Measurements from ENCODE around the gene IQCH. TPM values are rescaled to one million over a fixed set of nuclear protein-coding genes. Genes with fewer than 3 reads are reported as not detected.
A peak's percentile ranks its signal among the peaks of the same experiment; 100 is the strongest.

IQCH gene
- total RNA-seq, 1 experiment from 2014 or later, result 1.9 TPM

DNA sequence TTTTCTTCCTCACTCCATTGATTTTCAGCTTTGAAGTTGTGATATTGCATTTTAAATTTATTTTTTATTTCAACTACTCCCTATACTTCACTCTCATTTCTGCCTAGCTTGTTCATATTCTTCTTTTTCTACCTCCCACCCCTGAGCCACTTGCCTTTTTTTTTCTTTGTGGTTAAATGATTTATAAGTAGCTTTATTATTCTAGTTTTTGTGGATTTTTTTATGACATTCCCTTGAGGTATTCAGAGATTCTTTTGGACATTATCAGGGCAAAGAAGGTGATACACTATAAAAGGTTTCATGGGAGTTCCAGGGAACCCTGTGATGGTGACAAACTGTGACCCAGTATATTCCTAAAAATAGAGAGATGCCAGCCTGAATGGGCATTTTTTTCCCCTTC lies 269.6 kb downstream of the IQCH start:
- no peak for DNase-seq (ENCODE audit: low spot score)

DNA sequence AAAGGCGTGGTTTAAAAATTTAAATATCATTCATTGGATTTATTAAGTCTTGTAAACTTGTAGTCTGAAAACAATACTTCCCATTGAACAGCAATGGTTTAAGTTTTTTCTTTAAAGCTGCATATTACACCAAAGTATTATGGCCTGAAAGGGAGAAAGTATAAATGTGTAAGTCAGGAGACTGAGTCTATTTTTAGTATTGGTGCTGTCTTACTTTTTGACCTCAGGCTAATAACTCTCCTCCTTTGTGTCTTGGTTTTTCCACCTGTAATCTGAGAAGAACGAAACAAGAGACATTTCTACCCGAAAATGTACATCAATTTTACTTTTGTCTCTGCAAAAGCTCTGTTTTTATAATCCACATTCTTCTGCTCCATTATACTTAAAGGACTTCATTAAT lies 273.9 kb downstream of the IQCH start:
- DNase-seq (ENCODE audit: low spot score), result no peak

- no peak for DNase-seq (ENCODE audit: low spot score)
Measured at GRCh38 chr15:67531379-67531914, 276.9 kb downstream of the IQCH start.

- no peak for DNase-seq (ENCODE audit: low spot score)
Measured at GRCh38 chr15:67533873-67534272, 279.3 kb downstream of the IQCH start.

- DNase-seq (ENCODE audit: low spot score), result no peak
Measured at GRCh38 chr15:67534360-67534759, 279.8 kb downstream of the IQCH start.

DNA sequence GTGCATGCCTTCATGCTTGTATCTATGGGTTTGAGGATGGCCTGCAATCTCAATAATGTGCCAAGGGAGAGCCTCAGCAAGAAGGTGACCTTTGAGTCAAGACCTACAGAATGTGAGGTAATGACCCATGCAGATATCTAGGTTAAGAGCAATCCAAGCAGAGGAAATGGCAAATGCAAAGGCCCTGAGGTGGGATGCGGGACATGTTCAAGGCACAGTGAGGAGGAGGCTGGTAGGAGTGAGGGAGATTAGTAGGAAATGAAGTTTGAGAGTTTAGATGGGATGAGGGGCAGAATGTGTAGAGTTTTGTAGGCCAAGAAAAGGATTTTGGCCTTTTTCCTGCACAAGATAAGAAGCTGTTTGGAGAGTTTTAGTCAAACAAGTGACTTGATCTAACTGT lies 283.2 kb downstream of the IQCH start:
- no peak for DNase-seq (ENCODE audit: low spot score)

- DNase-seq (ENCODE audit: low spot score), result peak; percentile 75
Measured at GRCh38 chr15:67542420-67543347, 288.1 kb downstream of the IQCH start, which contains the start of gene MAP2K5. Gene MAP2K5, plus strand, starts transcription at chr15:67542703. Its CDS starts 633 bp downstream, at chr15:67543336.

DNA sequence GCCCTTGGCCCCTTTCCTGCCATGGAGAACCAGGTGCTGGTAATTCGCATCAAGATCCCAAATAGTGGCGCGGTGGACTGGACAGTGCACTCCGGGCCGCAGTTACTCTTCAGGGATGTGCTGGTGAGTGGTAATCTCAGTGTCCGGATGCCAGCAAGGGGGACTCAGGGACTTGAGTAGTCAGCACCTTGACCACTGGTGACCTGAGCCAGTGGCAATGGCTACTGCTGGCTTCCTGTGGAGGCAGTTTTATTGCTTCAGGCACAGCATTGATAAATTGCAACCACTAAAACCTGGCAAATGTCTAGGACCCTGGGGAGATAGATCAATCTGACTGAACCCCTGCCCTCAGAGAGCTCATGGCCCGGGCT lies 288.7 kb downstream of the IQCH start:
- no peak for DNase-seq (ENCODE audit: low spot score)

- no peak for DNase-seq (ENCODE audit: low spot score)
Measured at GRCh38 chr15:67544475-67544874, 289.9 kb downstream of the IQCH start.

DNA sequence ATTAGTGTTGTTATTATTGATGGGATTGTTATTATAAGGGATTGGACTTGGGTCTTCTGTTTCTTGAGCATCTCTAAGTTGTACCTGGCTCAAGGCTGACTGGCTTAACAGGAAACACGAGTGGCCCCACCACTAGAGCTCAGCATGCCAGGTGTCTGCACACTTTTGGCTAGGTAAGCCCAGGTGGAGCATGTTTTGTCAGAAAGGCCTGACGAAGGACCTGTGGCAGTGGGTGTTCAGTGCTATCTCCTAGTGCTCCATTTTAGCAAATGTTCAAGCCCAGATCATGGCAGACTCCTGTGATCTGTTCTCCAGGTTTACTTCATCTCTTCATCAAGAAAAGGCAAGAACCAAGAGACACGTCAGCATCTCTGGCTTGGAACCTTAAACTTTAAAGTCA lies 291.3 kb downstream of the IQCH start:
- no peak for DNase-seq (ENCODE audit: low spot score)

DNA sequence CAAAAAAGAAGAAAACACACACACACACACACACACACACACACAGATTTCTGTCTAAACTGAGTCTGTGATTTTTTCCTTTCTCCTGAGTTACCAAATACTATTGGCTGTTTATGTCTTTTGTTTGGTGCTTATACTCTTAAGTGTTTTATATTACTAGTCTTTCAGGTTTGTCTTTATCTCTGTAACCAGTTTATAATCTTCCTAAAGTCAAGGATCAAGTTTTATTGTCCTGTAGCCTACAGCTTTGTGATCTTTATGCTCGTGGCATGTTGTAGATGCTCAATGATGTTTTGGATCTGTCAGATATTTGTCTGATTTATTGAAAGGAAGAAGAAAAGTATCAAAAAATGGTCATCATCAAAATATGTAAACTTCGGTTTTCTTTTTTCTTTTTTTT lies 292.5 kb downstream of the IQCH start:
- no peak for DNase-seq (ENCODE audit: low spot score)

GRCh38 chr15:67547836-67548235 lies 293.2 kb downstream of the IQCH start:
- DNase-seq (ENCODE audit: low spot score), result no peak

DNA sequence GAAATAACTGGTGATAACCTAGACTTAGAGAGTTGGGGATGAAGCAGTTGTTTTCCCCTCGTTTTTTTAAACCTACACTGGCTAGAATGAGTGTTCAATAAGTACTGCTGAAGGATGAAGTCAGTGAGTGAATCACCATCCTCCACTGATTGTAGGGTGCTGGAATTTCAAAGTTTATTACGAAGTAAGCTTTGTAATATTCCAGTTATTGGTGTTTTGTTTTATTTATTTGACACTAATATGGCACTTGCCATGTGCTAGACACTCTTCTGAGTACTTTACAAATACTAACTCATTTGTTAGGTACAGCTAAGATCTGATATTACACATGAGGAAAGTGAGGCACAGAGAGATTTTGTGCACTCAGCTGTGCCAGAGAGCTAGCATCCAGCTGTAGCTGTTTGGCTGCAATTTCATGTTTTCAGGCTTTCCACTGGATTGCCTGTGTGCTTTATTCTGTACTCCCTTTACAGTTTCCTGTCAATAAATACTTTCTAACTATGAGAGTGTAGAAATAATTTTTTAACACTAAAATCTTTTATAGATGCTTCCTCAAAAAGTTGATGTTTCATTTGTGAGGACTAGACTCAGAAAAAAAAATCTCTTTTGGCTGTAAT lies 293.8 kb downstream of the IQCH start:
- no peak for DNase-seq (ENCODE audit: low spot score)

DNA sequence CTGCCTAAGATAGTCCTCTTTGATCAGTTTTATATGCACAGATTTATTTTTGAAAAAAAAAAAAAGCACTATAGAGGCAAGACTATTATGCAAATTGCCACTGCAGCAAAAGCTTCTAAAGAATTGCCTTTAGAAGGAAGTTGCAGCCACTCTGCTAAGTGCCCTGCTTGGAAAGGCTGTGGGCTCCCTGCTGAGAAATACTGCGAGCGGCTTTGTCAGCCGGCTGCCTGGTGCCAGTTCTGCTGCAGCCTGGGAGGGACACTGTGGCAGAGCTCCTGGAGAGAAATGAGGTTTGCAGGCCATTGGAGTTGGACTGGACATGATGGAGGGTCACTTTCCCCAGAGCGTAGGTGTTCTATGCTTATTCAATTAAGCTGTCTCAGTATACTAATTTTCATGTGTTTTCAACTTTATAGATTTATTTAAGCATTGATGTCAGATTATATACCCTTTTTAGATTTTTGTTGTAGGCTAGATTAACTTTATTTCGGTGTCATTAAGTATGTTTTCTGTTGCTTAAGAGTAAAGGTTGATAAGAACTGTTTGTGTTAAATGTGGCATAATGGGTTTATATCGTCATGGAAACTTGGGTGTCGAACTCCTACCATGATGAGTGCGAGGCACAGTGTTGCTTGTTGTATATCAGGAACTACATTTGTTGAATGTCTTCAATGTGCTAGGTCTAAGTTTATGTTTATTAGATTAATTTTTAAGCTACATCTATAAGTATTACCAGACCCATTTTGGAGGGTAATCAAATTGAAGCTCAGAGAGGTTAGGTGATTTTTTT lies 294.5 kb downstream of the IQCH start:
- DNase-seq (ENCODE audit: low spot score), result no peak

DNA sequence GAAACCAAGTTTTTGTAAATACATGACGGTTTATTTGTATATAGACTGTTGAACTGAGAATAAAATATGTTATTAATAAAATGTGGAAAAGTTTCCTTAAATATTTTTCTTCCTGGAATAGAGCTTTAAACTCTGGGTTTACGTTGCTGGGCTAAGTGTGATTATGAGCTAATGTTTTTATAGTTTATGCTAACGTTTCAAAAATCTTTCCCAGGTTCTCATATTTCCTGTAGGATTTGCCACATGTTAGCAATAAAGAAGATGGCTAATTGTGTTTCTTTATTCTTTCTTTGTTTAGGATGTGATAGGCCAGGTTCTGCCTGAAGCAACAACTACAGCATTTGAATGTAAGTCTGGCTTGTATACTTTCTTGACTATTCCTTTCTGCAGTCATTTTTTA lies 295.1 kb downstream of the IQCH start:
- no peak for DNase-seq (ENCODE audit: low spot score)

DNA sequence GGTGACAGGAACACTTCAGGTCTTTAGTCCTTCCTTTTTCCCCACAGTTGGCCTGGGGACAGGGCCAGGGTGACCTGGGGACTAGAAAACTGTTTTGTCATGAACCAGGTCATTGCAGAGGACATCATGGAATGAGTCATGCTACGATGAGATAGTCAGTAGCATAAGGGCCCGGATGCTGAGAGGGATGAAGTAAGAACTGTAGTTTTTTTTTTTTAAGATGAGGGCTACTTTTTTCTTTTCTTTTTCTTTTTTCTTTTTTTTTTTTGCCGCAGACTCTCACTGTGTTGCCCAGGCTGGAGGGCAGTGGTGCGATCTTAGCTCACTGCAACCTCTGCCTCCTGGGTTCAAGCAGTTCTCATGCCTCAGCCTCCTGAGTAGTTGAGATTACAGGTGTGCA lies 295.9 kb downstream of the IQCH start:
- no peak for DNase-seq (ENCODE audit: low spot score)

- DNase-seq (ENCODE audit: low spot score), result no peak
Measured at GRCh38 chr15:67551207-67551743, 296.7 kb downstream of the IQCH start.

All from HT-29 (cell line).